ENCODE data around the gene ENTPD5.
"Not testable (repeated sequence)": the region's sequence is repeated elsewhere in the genome, so short reads cannot be mapped to it uniquely, and the experiment has no call there.

Gene ENTPD5

DNA sequence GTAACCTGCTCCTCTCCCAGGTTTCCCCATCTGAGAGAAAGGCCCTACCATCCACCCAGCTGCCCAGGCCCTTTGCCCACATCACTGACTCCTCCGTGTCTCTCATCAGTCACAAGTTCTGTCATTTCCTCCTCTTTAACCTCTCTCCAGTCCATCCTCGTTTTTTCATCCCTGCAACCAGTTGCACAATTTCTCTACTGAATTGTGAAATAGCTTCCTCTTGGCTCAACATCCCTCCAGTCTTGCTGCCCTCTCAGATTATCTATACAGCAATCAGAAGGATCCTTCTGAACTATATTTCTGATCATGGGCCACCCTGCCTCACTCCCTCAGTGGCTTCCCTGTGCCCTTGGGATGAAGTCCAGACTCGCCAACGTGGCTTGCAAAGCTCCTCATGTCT is 76.0 kb downstream of the ENTPD5 start:
- no peak for DNase-seq (ENCODE audit: low spot score)
- TF ChIP-seq, protein P1, sequence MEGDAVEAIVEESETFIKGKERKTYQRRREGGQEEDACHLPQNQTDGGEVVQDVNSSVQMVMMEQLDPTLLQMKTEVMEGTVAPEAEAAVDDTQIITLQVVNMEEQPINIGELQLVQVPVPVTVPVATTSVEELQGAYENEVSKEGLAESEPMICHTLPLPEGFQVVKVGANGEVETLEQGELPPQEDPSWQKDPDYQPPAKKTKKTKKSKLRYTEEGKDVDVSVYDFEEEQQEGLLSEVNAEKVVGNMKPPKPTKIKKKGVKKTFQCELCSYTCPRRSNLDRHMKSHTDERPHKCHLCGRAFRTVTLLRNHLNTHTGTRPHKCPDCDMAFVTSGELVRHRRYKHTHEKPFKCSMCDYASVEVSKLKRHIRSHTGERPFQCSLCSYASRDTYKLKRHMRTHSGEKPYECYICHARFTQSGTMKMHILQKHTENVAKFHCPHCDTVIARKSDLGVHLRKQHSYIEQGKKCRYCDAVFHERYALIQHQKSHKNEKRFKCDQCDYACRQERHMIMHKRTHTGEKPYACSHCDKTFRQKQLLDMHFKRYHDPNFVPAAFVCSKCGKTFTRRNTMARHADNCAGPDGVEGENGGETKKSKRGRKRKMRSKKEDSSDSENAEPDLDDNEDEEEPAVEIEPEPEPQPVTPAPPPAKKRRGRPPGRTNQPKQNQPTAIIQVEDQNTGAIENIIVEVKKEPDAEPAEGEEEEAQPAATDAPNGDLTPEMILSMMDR (IDR thresholded peaks at IDR 0.05; ENCODE audit: extremely low read depth, missing control alignments): no peak

DNA sequence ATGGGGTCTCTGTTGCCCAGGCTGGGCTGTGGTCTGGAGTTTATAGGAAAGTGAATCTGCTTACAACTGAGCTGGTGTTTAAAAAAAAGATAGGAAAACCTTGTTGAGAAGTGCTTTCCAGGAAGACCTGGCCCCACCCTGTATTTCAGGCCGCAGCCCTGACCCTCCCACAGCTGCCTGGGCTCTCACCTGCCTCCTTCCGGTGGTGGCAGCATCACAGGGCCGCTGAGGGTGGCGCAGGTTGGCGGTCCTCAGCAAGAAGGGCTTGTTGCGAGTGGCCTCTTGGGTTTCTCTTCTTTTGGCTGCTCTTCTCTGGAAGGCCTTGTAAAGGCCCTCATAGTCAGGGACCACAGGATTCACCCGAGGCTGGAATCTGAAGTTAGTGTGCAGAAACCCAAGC is 76.9 kb downstream of the ENTPD5 start:
- TF ChIP-seq, protein P1 (IDR thresholded peaks at IDR 0.05; ENCODE audit: extremely low read depth, missing control alignments): no peak

DNA sequence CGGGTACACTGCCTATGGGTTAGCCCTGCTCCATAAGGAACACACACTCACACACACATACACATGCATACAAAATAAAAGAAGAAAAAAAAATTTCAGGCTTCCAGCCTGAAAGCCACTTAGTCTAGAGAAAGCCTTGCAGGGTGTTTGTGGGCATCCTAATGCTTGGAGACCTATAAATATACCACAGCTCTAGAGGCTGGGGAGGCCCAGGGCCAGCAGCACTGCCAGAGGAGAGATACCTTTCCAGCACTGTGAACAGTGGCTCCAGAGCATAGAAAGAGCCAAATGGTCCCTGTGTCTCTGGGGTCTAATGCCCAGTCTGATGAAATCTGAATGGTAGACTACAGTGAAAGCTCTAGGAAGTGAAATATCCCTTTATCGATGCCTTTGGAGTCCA is 82.1 kb downstream of the ENTPD5 start:
- no peak for DNase-seq (ENCODE audit: low spot score)
- TF ChIP-seq, protein P1 (IDR thresholded peaks at IDR 0.05; ENCODE audit: extremely low read depth, missing control alignments): no peak

More for the DNA sequence above, 76.9 kb downstream of the ENTPD5 start:
- no peak for DNase-seq (ENCODE audit: low spot score)

DNA sequence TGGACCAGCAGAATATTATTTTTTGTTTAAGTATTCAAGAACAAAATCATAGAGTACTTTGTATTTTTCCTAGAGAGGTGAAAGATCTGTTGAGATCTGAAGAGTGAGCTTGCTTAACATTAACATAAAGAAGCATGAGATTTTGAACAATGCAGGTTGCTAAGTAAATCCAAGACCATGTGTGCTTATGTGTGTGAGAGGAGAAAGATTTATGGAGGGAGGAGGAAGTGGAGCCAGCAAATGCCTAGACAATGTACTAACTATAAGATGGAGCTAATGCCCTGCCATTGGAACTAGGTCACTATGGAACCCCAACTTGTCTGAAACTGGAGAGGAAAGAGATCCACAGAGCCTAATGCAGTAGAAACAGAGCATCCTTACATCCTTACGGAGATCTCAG is 82.5 kb downstream of the ENTPD5 start:
- TF ChIP-seq, protein P1 (IDR thresholded peaks at IDR 0.05; ENCODE audit: extremely low read depth, missing control alignments): no peak
- no peak for DNase-seq (ENCODE audit: low spot score)

DNA sequence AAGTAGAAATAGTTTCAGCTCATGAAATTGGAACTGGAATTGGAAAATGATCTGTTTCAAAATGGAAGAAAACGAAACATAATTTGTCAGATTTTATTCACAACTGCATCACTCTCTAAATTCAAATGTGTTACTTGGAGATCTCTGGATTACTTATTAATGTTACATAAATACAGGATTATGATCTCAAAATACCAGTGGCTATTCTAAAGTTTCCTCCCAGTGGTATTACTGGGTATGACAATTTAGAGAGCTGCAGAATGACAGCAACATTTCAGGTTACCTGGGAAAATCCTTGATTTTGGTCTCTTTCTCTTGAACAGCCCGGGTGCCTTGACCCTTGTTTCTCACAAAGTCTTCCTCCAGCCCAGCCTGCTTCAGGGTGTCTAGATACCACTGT is 83.4 kb downstream of the ENTPD5 start:
- no peak for DNase-seq (ENCODE audit: low spot score)
- TF ChIP-seq, protein P1 (IDR thresholded peaks at IDR 0.05; ENCODE audit: extremely low read depth, missing control alignments): no peak

DNA sequence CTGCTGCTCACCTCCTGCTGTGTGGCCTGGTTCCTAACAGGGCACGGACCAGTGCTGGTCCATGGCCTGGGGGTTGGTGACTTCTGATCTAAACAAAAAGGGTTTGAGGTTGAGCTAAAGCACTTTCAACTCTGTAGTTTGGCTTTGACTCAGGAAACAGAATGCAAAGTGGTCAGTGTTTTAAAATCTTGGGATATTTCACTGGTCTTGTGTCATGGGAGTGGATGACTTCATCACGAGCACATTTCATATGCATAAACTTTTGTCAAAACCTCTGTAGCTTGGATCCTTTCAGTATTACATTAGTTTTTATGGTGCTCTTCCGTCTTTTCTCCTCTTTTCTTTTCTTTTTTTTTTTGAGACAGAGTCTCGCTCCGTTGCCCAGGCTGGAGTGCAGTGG is 94.8 kb downstream of the ENTPD5 start:
- TF ChIP-seq, protein P1 (IDR thresholded peaks at IDR 0.05; ENCODE audit: extremely low read depth, missing control alignments): no peak
- DNase-seq (ENCODE audit: low spot score): no peak

DNA sequence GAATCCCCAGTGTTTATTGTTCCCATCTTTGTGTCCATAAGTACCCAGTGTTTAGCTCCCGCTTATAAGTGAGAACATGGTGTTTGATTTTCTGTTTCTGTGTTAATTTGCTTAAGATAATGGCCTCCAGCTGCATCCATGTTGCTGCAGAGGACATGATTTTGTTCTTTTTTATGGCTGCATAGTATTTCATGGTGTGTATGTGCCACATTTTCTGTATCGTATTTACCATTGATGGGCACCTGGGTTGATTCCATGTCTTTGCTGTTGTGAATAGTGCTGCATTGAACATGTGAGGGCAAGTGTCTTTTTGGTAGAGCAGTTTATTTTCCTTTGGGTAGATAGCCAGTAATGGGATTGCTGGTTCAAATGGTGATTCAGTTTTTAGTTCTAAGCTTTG is 99.6 kb downstream of the ENTPD5 start:
- not testable (repeated sequence) for DNase-seq (ENCODE audit: low spot score)

DNA sequence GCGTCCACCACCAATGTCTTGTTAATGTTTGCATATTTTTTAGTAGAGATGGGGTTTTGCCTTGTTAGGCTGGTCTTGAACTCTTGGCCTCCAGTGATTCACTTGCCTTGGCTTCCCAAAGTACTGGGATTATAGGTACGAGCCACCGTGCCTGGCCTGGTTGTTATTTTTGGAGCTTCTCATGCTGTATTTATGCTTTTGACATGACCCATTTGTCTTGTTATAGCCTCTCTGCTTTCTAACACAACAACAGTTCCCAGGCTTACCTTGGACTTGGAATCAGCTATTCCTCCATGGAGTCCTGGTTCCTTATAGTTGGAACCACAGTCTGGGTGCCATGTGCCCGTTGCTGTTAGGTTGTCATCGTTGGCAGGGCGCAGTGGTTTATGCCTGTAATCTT is 102.8 kb downstream of the ENTPD5 start:
- no peak for DNase-seq (ENCODE audit: low spot score)
- TF ChIP-seq, protein P1 (IDR thresholded peaks at IDR 0.05; ENCODE audit: extremely low read depth, missing control alignments): no peak

Data from GM20000 (cell line).